ENCODE data around the gene HSFY1.
"Not testable (repeated sequence)": the region's sequence is repeated elsewhere in the genome, so short reads cannot be mapped to it uniquely, and the experiment has no call there.

Gene HSFY1, protein sequence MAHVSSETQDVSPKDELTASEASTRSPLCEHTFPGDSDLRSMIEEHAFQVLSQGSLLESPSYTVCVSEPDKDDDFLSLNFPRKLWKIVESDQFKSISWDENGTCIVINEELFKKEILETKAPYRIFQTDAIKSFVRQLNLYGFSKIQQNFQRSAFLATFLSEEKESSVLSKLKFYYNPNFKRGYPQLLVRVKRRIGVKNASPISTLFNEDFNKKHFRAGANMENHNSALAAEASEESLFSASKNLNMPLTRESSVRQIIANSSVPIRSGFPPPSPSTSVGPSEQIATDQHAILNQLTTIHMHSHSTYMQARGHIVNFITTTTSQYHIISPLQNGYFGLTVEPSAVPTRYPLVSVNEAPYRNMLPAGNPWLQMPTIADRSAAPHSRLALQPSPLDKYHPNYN

GRCh38 chrY:18546420-18546819 lies at the start of gene HSFY1:
Gene HSFY1 (plus strand): TSS chrY:18546720. CDS start chrY:18546788, 68 bp downstream.
- DNase-seq (ENCODE audit: low read depth) = not testable (repeated sequence)

DNA sequence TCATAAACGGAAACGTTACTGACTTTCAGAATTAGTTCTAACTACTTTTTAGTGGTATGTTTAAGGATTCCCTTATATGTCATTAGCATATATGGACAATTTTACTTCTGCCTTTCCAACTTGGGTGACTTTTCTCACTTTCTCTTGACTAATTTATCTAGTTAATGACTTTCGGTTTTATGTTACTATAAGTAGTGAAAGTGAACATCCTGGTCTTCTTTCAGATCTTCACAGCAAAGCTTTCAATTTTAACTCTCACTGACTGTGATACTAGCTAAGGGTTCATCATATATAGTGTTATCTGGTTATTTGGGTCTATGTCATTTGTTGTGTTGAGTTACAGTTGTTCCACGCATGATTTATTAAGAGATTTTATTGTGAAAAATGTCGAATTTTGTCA lies 42.3 kb upstream of the HSFY1 start:
- not testable (repeated sequence) for DNase-seq (ENCODE audit: low read depth)

GRCh38 chrY:18530995-18531655 lies 15.4 kb upstream of the HSFY1 start:
- DNase-seq (ENCODE audit: low read depth) = not testable (repeated sequence)

GRCh38 chrY:18538952-18539351 lies 7.6 kb upstream of the HSFY1 start:
- DNase-seq (ENCODE audit: low read depth) = not testable (repeated sequence)

GRCh38 chrY:18553132-18553531 lies 6.6 kb downstream of the HSFY1 start:
- DNase-seq (ENCODE audit: low read depth) = not testable (repeated sequence)

- DNase-seq (ENCODE audit: low read depth) = not testable (repeated sequence)
Measured at GRCh38 chrY:18565915-18566314, 19.4 kb downstream of the HSFY1 start.
